WTC11 (cell line): Measurements from ENCODE around the gene GLB1L3. TPM values are rescaled to one million over a fixed set of nuclear protein-coding genes. Genes with fewer than 3 reads are reported as not detected.
A peak's percentile ranks its signal among the peaks of the same experiment; 100 is the strongest.

Experiments
- ATAC-seq: fragments of 200-7000 bp; cut with Tn5 transposase; 2 replicates; pipeline ENCODE4 v1.10.0; 2021; ENCODE audit warnings: mild to moderate bottlenecking, moderate library complexity
- CTCF ChIA-PET: fragments of 300-600 bp; sonication (Branson Sonifier 250); formaldehyde crosslinking; loops from one replicate; lab custom pipeline; 2021; ENCODE audit warnings: antibody characterized with exemption; lab: Charles Lee
- POLR2A ChIA-PET: fragments of 350-600 bp; sonication (Branson Sonifier 250); formaldehyde crosslinking; loops from one replicate; lab custom pipeline; 2021; ENCODE audit warnings: antibody characterized with exemption; lab: Charles Lee
- DNase-seq: peaks from one replicate; pipeline ENCODE4 v3.0.0; 2021; ENCODE audit warnings: low spot score
- H3K27ac Mint-ChIP-seq: 2 replicates; pipeline ENCODE4 v1.8.0; 2021; ENCODE audit warnings: mixed read lengths
- H3K27me3 Mint-ChIP-seq: 2 replicates; pipeline ENCODE4 v1.8.0; 2021; ENCODE audit warnings: low read depth, mild to moderate bottlenecking, moderate library complexity, mixed read lengths
- H3K36me3 Mint-ChIP-seq: 2 replicates; pipeline ENCODE4 v1.8.0; 2021; ENCODE audit warnings: mixed read lengths
- H3K4me1 Mint-ChIP-seq: 2 replicates; pipeline ENCODE4 v1.8.0; 2022; ENCODE audit warnings: mixed read lengths
- H3K4me3 Mint-ChIP-seq: 2 replicates; pipeline ENCODE4 v1.8.0; 2021; ENCODE audit warnings: mild to moderate bottlenecking, moderate library complexity, mixed read lengths
- H3K9me3 Mint-ChIP-seq: 2 replicates; pipeline ENCODE4 v1.8.0; 2021; ENCODE audit warnings: mixed read lengths
- CBFB ChIP-seq: sonication (generic); formaldehyde crosslinking; IDR thresholded peaks from 2 replicates; pipeline ENCODE4 v1.8.1; 2022; ENCODE audit warnings: mild to moderate bottlenecking, low read depth, missing genetic modification reagents
- CREM ChIP-seq: sonication (generic); formaldehyde crosslinking; IDR thresholded peaks from 2 replicates; pipeline ENCODE4 v1.8.1; 2022; ENCODE audit warnings: mild to moderate bottlenecking, missing genetic modification reagents, moderate library complexity
- E2F5 ChIP-seq: sonication (generic); formaldehyde crosslinking; IDR thresholded peaks from 2 replicates; pipeline ENCODE4 v1.8.1; 2022; ENCODE audit warnings: mild to moderate bottlenecking, moderate library complexity, missing genetic modification reagents
- GTF2I ChIP-seq: fragments of 250-450 bp; sonication (Bioruptor Pico); conservative IDR thresholded peaks from 2 replicates; pipeline ENCODE4 v1.4.0; 2021; ENCODE audit warnings: mild to moderate bottlenecking
- JAZF1 ChIP-seq: fragments of 250-450 bp; sonication (Bioruptor Pico); IDR thresholded peaks from 2 replicates; pipeline ENCODE4 v1.9.0; 2021; ENCODE audit warnings: moderate library complexity, mild to moderate bottlenecking, inconsistent platforms
- NR1H2 ChIP-seq: sonication (generic); formaldehyde crosslinking; IDR thresholded peaks from 2 replicates; pipeline ENCODE4 v1.9.0; 2021; ENCODE audit warnings: mild to moderate bottlenecking, moderate library complexity, missing genetic modification reagents
- RELA ChIP-seq: sonication (generic); formaldehyde crosslinking; IDR thresholded peaks from 2 replicates; pipeline ENCODE4 v1.8.1; 2022; ENCODE audit warnings: missing genetic modification reagents, mild to moderate bottlenecking, borderline replicate concordance
- SOX15 ChIP-seq: fragments of 250-450 bp; sonication (Bioruptor Pico); IDR thresholded peaks from 2 replicates; pipeline ENCODE4 v1.9.0; 2021; ENCODE audit warnings: mild to moderate bottlenecking
- TEAD1 ChIP-seq: sonication (generic); formaldehyde crosslinking; IDR thresholded peaks from 2 replicates; pipeline ENCODE4 v1.8.0; 2022; ENCODE audit warnings: mild to moderate bottlenecking, missing genetic modification reagents
- USF2 ChIP-seq: sonication (generic); formaldehyde crosslinking; IDR thresholded peaks from 2 replicates; pipeline ENCODE4 v1.8.1; 2023; ENCODE audit warnings: mild to moderate bottlenecking, missing genetic modification reagents, moderate library complexity
- ZBTB21 ChIP-seq: sonication (generic); formaldehyde crosslinking; IDR thresholded peaks from 2 replicates; pipeline ENCODE4 v1.8.1; 2023; ENCODE audit warnings: mild to moderate bottlenecking, missing genetic modification reagents, borderline replicate concordance
- ZNF219 ChIP-seq: sonication (generic); formaldehyde crosslinking; IDR thresholded peaks from 2 replicates; pipeline ENCODE4 v1.8.0; 2023; ENCODE audit warnings: missing genetic modification reagents, mild to moderate bottlenecking, borderline replicate concordance
- ZNF232 ChIP-seq: sonication (generic); formaldehyde crosslinking; IDR thresholded peaks from 2 replicates; pipeline ENCODE4 v1.8.0; 2022; ENCODE audit warnings: mild to moderate bottlenecking, missing genetic modification reagents
- total RNA-seq: library from RNA; stranded (reverse); gene quantifications from 3 replicates; pipeline ENCODE4 v1.2.3, GENCODE V29; 2021
- TF ChIP-seq, protein P1 (sequence below): sonication (generic); formaldehyde crosslinking; IDR thresholded peaks from 2 replicates; pipeline ENCODE4 v1.8.0; 2023; ENCODE audit warnings: mild to moderate bottlenecking, missing genetic modification reagents
- TF ChIP-seq, protein P2 (sequence below): sonication (generic); formaldehyde crosslinking; IDR thresholded peaks from 2 replicates; pipeline ENCODE4 v1.8.0; 2022; ENCODE audit warnings: mild to moderate bottlenecking, missing genetic modification reagents
- TF ChIP-seq, protein P3 (sequence below): sonication (generic); formaldehyde crosslinking; IDR thresholded peaks from 2 replicates; pipeline ENCODE4 v1.8.0; 2022; ENCODE audit warnings: mild to moderate bottlenecking, missing genetic modification reagents
- TF ChIP-seq, protein P4 (sequence below): sonication (generic); formaldehyde crosslinking; IDR thresholded peaks from 2 replicates; pipeline ENCODE4 v1.8.0; 2022; ENCODE audit warnings: mild to moderate bottlenecking, missing genetic modification reagents

GLB1L3 gene
- total RNA-seq, 1 experiment from 2014 or later: 50.2 TPM

DNA sequence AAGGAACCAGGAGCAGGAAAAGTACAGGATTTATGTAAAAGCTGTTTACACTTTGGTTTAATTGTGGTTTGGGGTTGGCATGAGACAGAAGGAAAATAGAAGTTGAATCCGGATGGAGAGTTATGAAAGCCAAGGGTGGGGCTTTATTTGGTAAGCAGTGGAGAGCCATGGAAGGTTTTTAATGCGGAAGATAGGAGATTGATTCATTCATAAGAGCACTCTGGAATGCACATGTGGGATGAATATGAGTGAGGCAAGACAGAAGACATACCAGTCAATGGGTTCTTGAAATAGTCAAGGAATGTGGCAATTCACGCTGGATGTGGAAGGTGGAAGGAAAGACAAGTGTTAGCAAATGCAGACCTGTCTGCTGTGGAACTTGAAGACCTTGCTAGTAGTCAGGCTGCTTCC, 9.3 kb upstream of the GLB1L3 start:
- DNase-seq: no peak
- TF ChIP-seq RELA (no peak), CREM (CRISPR knock-in tag) (no peak), ZNF232 (CRISPR knock-in tag) (no peak), GTF2I (CRISPR knock-in tag) (no peak), ZBTB21 (no peak), ZNF219 (CRISPR knock-in tag) (no peak), SOX15 (CRISPR knock-in tag) (no peak), CBFB (CRISPR knock-in tag) (no peak)
- Mint-ChIP-seq H3K36me3 (peaks cover 19% of the 10 kb centered on the region), H3K4me1 (peaks cover 67% of the 10 kb centered on the region), H3K27me3 (no peaks in the 10 kb centered on the region), H3K27ac (peak overlapping the region; percentile 90), H3K9me3 (no peaks in the 10 kb centered on the region), H3K4me3 (no peak overlapping the region)
- peak; percentile 12; the same call in 1 of the 2 replicates for ATAC-seq
- ChIA-PET POLR2A (no interaction called here), CTCF (interaction anchor here (1.2 to 6.2 kb wide), 3 partner anchors 10 to 42 kb away, joined by 4 to 57 read pairs (median 4); partner anchors contain the start of genes ACAD8, GLB1L3 and VPS26B)

- H3K4me3 Mint-ChIP-seq: no peak overlapping the region
- ATAC-seq (no peak), DNase-seq (no peak)
- no peaks in the 10 kb centered on the region for H3K27me3 Mint-ChIP-seq
- TF ChIP-seq, protein P1, sequence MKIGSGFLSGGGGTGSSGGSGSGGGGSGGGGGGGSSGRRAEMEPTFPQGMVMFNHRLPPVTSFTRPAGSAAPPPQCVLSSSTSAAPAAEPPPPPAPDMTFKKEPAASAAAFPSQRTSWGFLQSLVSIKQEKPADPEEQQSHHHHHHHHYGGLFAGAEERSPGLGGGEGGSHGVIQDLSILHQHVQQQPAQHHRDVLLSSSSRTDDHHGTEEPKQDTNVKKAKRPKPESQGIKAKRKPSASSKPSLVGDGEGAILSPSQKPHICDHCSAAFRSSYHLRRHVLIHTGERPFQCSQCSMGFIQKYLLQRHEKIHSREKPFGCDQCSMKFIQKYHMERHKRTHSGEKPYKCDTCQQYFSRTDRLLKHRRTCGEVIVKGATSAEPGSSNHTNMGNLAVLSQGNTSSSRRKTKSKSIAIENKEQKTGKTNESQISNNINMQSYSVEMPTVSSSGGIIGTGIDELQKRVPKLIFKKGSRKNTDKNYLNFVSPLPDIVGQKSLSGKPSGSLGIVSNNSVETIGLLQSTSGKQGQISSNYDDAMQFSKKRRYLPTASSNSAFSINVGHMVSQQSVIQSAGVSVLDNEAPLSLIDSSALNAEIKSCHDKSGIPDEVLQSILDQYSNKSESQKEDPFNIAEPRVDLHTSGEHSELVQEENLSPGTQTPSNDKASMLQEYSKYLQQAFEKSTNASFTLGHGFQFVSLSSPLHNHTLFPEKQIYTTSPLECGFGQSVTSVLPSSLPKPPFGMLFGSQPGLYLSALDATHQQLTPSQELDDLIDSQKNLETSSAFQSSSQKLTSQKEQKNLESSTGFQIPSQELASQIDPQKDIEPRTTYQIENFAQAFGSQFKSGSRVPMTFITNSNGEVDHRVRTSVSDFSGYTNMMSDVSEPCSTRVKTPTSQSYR (CRISPR knock-in tag): no peak
- TF ChIP-seq JAZF1 (CRISPR knock-in tag) (no peak), USF2 (CRISPR knock-in tag) (0 out of 2 replicates have a peak, but pooled peaks have one; percentile 48), E2F5 (no peak), TEAD1 (CRISPR knock-in tag) (no peak), NR1H2 (CRISPR knock-in tag) (no peak)
- TF ChIP-seq, protein P2, sequence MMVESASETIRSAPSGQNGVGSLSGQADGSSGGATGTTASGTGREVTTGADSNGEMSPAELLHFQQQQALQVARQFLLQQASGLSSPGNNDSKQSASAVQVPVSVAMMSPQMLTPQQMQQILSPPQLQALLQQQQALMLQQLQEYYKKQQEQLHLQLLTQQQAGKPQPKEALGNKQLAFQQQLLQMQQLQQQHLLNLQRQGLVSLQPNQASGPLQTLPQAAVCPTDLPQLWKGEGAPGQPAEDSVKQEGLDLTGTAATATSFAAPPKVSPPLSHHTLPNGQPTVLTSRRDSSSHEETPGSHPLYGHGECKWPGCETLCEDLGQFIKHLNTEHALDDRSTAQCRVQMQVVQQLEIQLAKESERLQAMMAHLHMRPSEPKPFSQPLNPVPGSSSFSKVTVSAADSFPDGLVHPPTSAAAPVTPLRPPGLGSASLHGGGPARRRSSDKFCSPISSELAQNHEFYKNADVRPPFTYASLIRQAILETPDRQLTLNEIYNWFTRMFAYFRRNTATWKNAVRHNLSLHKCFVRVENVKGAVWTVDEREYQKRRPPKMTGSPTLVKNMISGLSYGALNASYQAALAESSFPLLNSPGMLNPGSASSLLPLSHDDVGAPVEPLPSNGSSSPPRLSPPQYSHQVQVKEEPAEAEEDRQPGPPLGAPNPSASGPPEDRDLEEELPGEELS (CRISPR knock-in tag): no peak
- TF ChIP-seq, protein P3, sequence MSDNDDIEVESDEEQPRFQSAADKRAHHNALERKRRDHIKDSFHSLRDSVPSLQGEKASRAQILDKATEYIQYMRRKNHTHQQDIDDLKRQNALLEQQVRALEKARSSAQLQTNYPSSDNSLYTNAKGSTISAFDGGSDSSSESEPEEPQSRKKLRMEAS (CRISPR knock-in tag): peak; percentile 43; the same call in 1 of the 2 replicates
- TF ChIP-seq, protein P4, sequence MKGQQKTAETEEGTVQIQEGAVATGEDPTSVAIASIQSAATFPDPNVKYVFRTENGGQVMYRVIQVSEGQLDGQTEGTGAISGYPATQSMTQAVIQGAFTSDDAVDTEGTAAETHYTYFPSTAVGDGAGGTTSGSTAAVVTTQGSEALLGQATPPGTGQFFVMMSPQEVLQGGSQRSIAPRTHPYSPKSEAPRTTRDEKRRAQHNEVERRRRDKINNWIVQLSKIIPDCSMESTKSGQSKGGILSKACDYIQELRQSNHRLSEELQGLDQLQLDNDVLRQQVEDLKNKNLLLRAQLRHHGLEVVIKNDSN (CRISPR knock-in tag): 0 out of 2 replicates have a peak, but pooled peaks have one; percentile 26
- ChIA-PET POLR2A (interaction anchor here (1.2 kb wide), 1 partner anchor 14 kb away, joined by 3 read pairs; the partner anchor contains the start of genes ACAD8 and THYN1), CTCF (interaction anchor here (1.6 kb wide), 1 partner anchor 42 kb away, joined by 4 read pairs; the partner anchor contains the start of gene VPS26B)
- no peaks in the 10 kb centered on the region for H3K9me3 Mint-ChIP-seq
- peak overlapping the region; percentile 90 for H3K27ac Mint-ChIP-seq
- peaks cover 22% of the 10 kb centered on the region for H3K36me3 Mint-ChIP-seq
- H3K4me1 Mint-ChIP-seq: peaks cover 73% of the 10 kb centered on the region
These were observed 8.7 kb upstream of the GLB1L3 start for GRCh38 chr11:134267461-134267860.
